HCT116 (cell line): ENCODE results near the gene LHX4. TPM values are rescaled to one million over a fixed set of nuclear protein-coding genes. Genes with fewer than 3 reads are reported as not detected.

Source experiments
- ATAC-seq: fragments of 200-7000 bp; cut with Tn5 transposase; 2 replicates; pipeline ENCODE4 v1.9.1; 2020; ENCODE audit warnings: mild to moderate bottlenecking, moderate library complexity
- BruUV-seq: library from RNA; stranded (reverse); fragments of 400-500 nt; replicated peaks from 2 replicates; lab custom pipeline; 2021; lab: Mats Ljungman, UMichigan
- CTCF ChIA-PET: fragments of 300-600 bp; sonication (Branson Sonifier 250); formaldehyde crosslinking; loops from one replicate; lab custom pipeline; 2021; ENCODE audit warnings: antibody characterized with exemption; lab: Charles Lee
- POLR2A ChIA-PET: fragments of 300-600, 350-600 bp; sonication (Branson Sonifier 250); formaldehyde crosslinking; loops from one replicate; lab custom pipeline; 2021; ENCODE audit warnings: antibody characterized with exemption; lab: Charles Lee
- RAD21 ChIA-PET, 2 experiments: fragments of 300-600 bp; sonication (Branson Sonifier 250); formaldehyde crosslinking; loops; one replicate each; lab custom pipeline; 2023; ENCODE audit warnings: low total read pairs in 2 of 2; ENCODE audit not compliant: uncharacterized antibody in 2 of 2, unreplicated experiment in 2 of 2, low non-redundant PET in 1 of 2; lab: Charles Lee
- DNase-seq: peaks from one replicate; pipeline ENCODE4 v3.0.0-alpha.2; 2010; ENCODE audit warnings: low read depth, low spot score
- H2AFZ ChIP-seq: fragments of 200-600 bp; shearing (Covaris generic), sonication (generic); 2 replicates; pipeline ENCODE4 v1.6.1; 2017; ENCODE audit warnings: low read depth, mixed run types, mixed read lengths, antibody characterized with exemption, low read length; ENCODE audit not compliant: poor library complexity, severe bottlenecking
- H3K27ac ChIP-seq: 2 replicates; pipeline ENCODE4 v1.5.1; 2012; ENCODE audit warnings: low read depth, low read length
- H3K27me3 ChIP-seq: fragments of 200-600 bp; sonication (generic); 2 replicates; pipeline ENCODE4 v1.6.1; 2016; ENCODE audit warnings: mixed run types, low read length, mixed read lengths; ENCODE audit not compliant: insufficient read depth
- H3K36me3 ChIP-seq, 2 experiments: fragments of 200-500 bp in 1 of 2; fragments of 200-600 bp in 1 of 2; sonication (Bioruptor generic) in 1 of 2; sonication (generic) in 1 of 2; 2 replicates each; pipeline versions ENCODE4 v1.5.1 to v1.6.1; 2014 to 2016; ENCODE audit warnings: low read length in 2 of 2, inconsistent platforms in 1 of 2, mixed read lengths in 1 of 2, mixed run types in 1 of 2; ENCODE audit not compliant: insufficient read depth in 2 of 2, control insufficient read depth in 1 of 2
- H3K4me1 ChIP-seq, 2 experiments: fragments of 200-600 bp in 1 of 2; sonication (generic) in 1 of 2; 2 replicates each; pipeline versions ENCODE4 v1.5.1 to v1.6.1; 2012 to 2017; ENCODE audit warnings: low read length in 2 of 2, inconsistent platforms in 1 of 2, mild to moderate bottlenecking in 1 of 2, mixed read lengths in 1 of 2, mixed run types in 1 of 2, moderate library complexity in 1 of 2; ENCODE audit not compliant: insufficient read depth in 2 of 2, control insufficient read depth in 1 of 2
- H3K4me2 ChIP-seq: fragments of 200-600 bp; sonication (generic); 2 replicates; pipeline ENCODE4 v1.6.1; 2017; ENCODE audit warnings: mixed run types, low read length, mixed read lengths
- H3K4me3 ChIP-seq, 2 experiments: fragments of 200-600 bp in 1 of 2; sonication (generic) in 1 of 2; replicated peaks in 1 of 2; 2 replicates each; pipeline ENCODE4 v1.5.1; 2011 to 2016; ENCODE audit warnings: low read length in 2 of 2, control low read depth in 1 of 2, low read depth in 1 of 2, mild to moderate bottlenecking in 1 of 2, mixed read lengths in 1 of 2, mixed run types in 1 of 2
- H3K79me2 ChIP-seq: fragments of 200-600 bp; sonication (generic); 2 replicates; pipeline ENCODE4 v1.6.1; 2017; ENCODE audit warnings: mild to moderate bottlenecking, mixed run types, low read length, moderate library complexity, mixed read lengths; ENCODE audit not compliant: insufficient read depth
- H3K9ac ChIP-seq: fragments of 200-600 bp; sonication (generic); 2 replicates; pipeline ENCODE4 v1.6.1; 2016; ENCODE audit warnings: low read length, mixed read lengths
- H3K9me2 ChIP-seq: fragments of 200-600 bp; sonication (generic), shearing (Covaris generic); 2 replicates; pipeline ENCODE4 v1.6.1; 2017; ENCODE audit warnings: mixed run types, mild to moderate bottlenecking, moderate library complexity; ENCODE audit not compliant: insufficient read depth
- H3K9me3 ChIP-seq, 2 experiments: fragments of 200-500 bp in 1 of 2; fragments of 200-600 bp in 1 of 2; sonication (Bioruptor generic) in 1 of 2; sonication (generic) in 1 of 2; 2 replicates each; pipeline ENCODE4 v1.6.1; 2014 to 2017; ENCODE audit warnings: low read length in 2 of 2, mixed read lengths in 2 of 2, inconsistent platforms in 1 of 2, low read depth in 1 of 2, mild to moderate bottlenecking in 1 of 2, mixed run types in 1 of 2, moderate library complexity in 1 of 2; ENCODE audit not compliant: control insufficient read depth in 1 of 2, insufficient read depth in 1 of 2
- H4K20me1 ChIP-seq: fragments of 200-600 bp; sonication (generic), shearing (Covaris generic); 2 replicates; pipeline ENCODE4 v1.6.1; 2017; ENCODE audit warnings: mixed run types, mild to moderate bottlenecking, moderate library complexity; ENCODE audit not compliant: insufficient read depth
- CBX3 ChIP-seq: IDR thresholded peaks from 2 replicates; pipeline ENCODE4 v1.6.1; 2012; ENCODE audit warnings: low read depth
- CEBPB ChIP-seq: IDR thresholded peaks from 2 replicates; pipeline ENCODE4 v1.6.1; 2012; ENCODE audit warnings: low read depth
- EGR1 ChIP-seq: IDR thresholded peaks from 2 replicates; pipeline ENCODE4 v1.6.1; 2012; ENCODE audit warnings: low read depth
- ELF1 ChIP-seq: IDR thresholded peaks from 2 replicates; pipeline ENCODE4 v1.6.1; 2012; ENCODE audit warnings: low read depth, borderline replicate concordance
- EZH2 ChIP-seq: fragments of 200-600 bp; sonication (generic); IDR thresholded peaks from 2 replicates; pipeline ENCODE4 v1.6.1; 2017; ENCODE audit warnings: antibody characterized with exemption, mixed run types
- EZH2phosphoT487 ChIP-seq: fragments of 200-600 bp; IDR thresholded peaks from 2 replicates; pipeline ENCODE4 v1.6.1; 2018; ENCODE audit warnings: antibody characterized with exemption, borderline replicate concordance
- JUND ChIP-seq: IDR thresholded peaks from 2 replicates; pipeline ENCODE4 v1.6.1; 2012
- POLR2A ChIP-seq: IDR thresholded peaks from 2 replicates; pipeline ENCODE4 v1.7.0; 2011; ENCODE audit warnings: borderline replicate concordance; ENCODE audit not compliant: insufficient read depth, insufficient read length; ENCODE audit errors: extremely low read depth
- POLR2AphosphoS5 ChIP-seq: IDR thresholded peaks from 2 replicates; pipeline ENCODE4 v1.6.1; 2011; ENCODE audit warnings: mild to moderate bottlenecking, low read depth, low read length, moderate library complexity
- RAD21 ChIP-seq: IDR thresholded peaks from 2 replicates; pipeline ENCODE4 v1.6.1; 2012; ENCODE audit warnings: low read depth, mild to moderate bottlenecking
- SIN3A ChIP-seq: IDR thresholded peaks from 2 replicates; pipeline ENCODE4 v1.6.1; 2012; ENCODE audit warnings: low read depth
- SP1 ChIP-seq: IDR thresholded peaks from 2 replicates; pipeline ENCODE4 v1.6.1; 2012; ENCODE audit warnings: low read depth
- SRF ChIP-seq: IDR thresholded peaks from 2 replicates; pipeline ENCODE4 v1.6.1; 2012; ENCODE audit warnings: low read depth
- ZFX ChIP-seq: fragments of 450-650 bp; IDR thresholded peaks from 2 replicates; pipeline ENCODE4 v1.6.1; 2017
- ZNF274 ChIP-seq: fragments of 200-500 bp; sonication (Bioruptor generic); IDR thresholded peaks from 2 replicates; pipeline ENCODE4 v1.6.1; 2014; ENCODE audit warnings: mild to moderate bottlenecking, low read depth, low read length, inconsistent platforms
- intact Hi-C: fragments of 100-400 bp; cut with micrococcal nuclease; formaldehyde crosslinking; loops from 2 replicates; pipeline ENCODE4 v1.10.0; 2022
- total RNA-seq: library from RNA; stranded (reverse); gene quantifications from one replicate; pipeline ENCODE4 v1.2.1, GENCODE V29; 2021; ENCODE audit not compliant: unreplicated experiment
- TF ChIP-seq, protein P1 (sequence below): IDR thresholded peaks from 2 replicates; pipeline ENCODE4 v1.6.1; 2012
- TF ChIP-seq, protein P2 (sequence below): IDR thresholded peaks from 2 replicates; pipeline ENCODE4 v1.6.1; 2012
- TF ChIP-seq, protein P3 (sequence below): IDR thresholded peaks from 2 replicates; pipeline ENCODE4 v1.6.1; 2011; ENCODE audit warnings: mild to moderate bottlenecking, low read length, moderate library complexity; ENCODE audit not compliant: insufficient replicate concordance; ENCODE audit errors: extremely low read depth

The LHX4 gene
- total RNA-seq, 1 experiment from 2014 or later, result 0.44 TPM

DNA sequence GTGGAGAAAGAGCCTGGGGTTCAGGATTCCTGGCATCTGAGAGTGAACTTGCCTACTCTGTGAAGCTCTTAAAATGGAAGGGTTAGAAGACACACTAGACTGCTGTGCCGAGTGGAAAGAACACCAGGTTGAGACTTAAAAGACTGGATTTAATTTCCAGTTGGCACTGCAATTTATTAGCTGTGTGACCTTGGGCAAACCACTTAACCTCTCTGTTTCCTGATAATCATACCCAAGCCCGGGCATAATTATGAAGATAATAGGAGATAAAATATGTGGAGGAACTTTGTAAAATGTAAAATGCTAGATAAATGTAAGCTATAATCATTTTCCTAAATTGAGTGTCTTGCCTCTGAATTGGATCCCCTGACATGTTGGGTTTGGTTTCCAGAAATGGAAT lies 4.7 kb upstream of the LHX4 start:
- no peak overlapping the region for H3K27ac ChIP-seq
- no peaks in the 10 kb centered on the region for H3K36me3 ChIP-seq
- no peak for DNase-seq
- H3K9me3 ChIP-seq, result no peaks in the 10 kb centered on the region
- no peak overlapping the region for H3K9ac ChIP-seq
- no peaks in the 10 kb centered on the region for H3K9me2 ChIP-seq
- ChIA-PET POLR2A (no interaction called here), RAD21 (no interaction called here)
- H3K4me2 ChIP-seq, result no peak overlapping the region
- no TSS peak for BruUV-seq
- peaks cover 11% of the 10 kb centered on the region for H3K27me3 ChIP-seq
- H3K4me3 ChIP-seq, result no peak overlapping the region
- H3K79me2 ChIP-seq, result no peaks in the 10 kb centered on the region
- H2AFZ ChIP-seq, result no peak overlapping the region
- TF ChIP-seq, protein P1, sequence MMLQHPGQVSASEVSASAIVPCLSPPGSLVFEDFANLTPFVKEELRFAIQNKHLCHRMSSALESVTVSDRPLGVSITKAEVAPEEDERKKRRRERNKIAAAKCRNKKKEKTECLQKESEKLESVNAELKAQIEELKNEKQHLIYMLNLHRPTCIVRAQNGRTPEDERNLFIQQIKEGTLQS, result no peak
- TF ChIP-seq CBX3 (no peak), EGR1 (no peak), POLR2AphosphoS5 (no peak), SIN3A (no peak), ZFX (no peak), EZH2 (no peak), SP1 (no peak), EZH2phosphoT487 (no peak)
- TF ChIP-seq, all 23 proteins: peak for 0
- intact Hi-C loops, result no loop called here
- CTCF ChIA-PET, result no interaction called here
- peaks cover 2 to 9% of the 10 kb centered on the region in 2 experiments for H3K4me1 ChIP-seq
- no peak for ATAC-seq
- no peaks in the 10 kb centered on the region for H4K20me1 ChIP-seq

- Histone ChIP-seq H3K4me2 (no peak overlapping the region), H3K27ac (no peak overlapping the region), H3K9me3 (no peaks in the 10 kb centered on the region), H3K4me1 (peaks cover 10 to 28% of the 10 kb centered on the region in 2 experiments), H3K9me2 (no peaks in the 10 kb centered on the region), H3K79me2 (no peaks in the 10 kb centered on the region), H4K20me1 (no peaks in the 10 kb centered on the region), H3K4me3 (no peak overlapping the region), H3K27me3 (peaks cover 14% of the 10 kb centered on the region), H3K36me3 (no peaks in the 10 kb centered on the region), H2AFZ (no peak overlapping the region), H3K9ac (no peak overlapping the region)
- BruUV-seq, result no TSS peak
- DNase-seq (no peak), ATAC-seq (no peak)
- POLR2A ChIA-PET, result no interaction called here
- intact Hi-C loops, result no loop called here
- RAD21 ChIA-PET, result no interaction called here
- CTCF ChIA-PET, result no interaction called here
- TF ChIP-seq ELF1 (no peak), EZH2 (no peak), RAD21 (no peak), POLR2A (no peak), ZFX (no peak), CEBPB (no peak), ZNF274 (no peak), SRF (no peak), JUND (no peak), EGR1 (no peak), POLR2AphosphoS5 (no peak)
- TF ChIP-seq, protein P2, sequence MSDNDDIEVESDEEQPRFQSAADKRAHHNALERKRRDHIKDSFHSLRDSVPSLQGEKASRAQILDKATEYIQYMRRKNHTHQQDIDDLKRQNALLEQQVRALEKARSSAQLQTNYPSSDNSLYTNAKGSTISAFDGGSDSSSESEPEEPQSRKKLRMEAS, result no peak
- TF ChIP-seq, protein P3, sequence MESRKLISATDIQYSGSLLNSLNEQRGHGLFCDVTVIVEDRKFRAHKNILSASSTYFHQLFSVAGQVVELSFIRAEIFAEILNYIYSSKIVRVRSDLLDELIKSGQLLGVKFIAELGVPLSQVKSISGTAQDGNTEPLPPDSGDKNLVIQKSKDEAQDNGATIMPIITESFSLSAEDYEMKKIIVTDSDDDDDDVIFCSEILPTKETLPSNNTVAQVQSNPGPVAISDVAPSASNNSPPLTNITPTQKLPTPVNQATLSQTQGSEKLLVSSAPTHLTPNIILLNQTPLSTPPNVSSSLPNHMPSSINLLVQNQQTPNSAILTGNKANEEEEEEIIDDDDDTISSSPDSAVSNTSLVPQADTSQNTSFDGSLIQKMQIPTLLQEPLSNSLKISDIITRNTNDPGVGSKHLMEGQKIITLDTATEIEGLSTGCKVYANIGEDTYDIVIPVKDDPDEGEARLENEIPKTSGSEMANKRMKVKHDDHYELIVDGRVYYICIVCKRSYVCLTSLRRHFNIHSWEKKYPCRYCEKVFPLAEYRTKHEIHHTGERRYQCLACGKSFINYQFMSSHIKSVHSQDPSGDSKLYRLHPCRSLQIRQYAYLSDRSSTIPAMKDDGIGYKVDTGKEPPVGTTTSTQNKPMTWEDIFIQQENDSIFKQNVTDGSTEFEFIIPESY, result no peak
- TF ChIP-seq, protein P1, result no peak
Observed at GRCh38 chr1:180227861-180228647, 2.0 kb upstream of the LHX4 start.
